ENCODE results near the gene GRIP2.

DNA sequence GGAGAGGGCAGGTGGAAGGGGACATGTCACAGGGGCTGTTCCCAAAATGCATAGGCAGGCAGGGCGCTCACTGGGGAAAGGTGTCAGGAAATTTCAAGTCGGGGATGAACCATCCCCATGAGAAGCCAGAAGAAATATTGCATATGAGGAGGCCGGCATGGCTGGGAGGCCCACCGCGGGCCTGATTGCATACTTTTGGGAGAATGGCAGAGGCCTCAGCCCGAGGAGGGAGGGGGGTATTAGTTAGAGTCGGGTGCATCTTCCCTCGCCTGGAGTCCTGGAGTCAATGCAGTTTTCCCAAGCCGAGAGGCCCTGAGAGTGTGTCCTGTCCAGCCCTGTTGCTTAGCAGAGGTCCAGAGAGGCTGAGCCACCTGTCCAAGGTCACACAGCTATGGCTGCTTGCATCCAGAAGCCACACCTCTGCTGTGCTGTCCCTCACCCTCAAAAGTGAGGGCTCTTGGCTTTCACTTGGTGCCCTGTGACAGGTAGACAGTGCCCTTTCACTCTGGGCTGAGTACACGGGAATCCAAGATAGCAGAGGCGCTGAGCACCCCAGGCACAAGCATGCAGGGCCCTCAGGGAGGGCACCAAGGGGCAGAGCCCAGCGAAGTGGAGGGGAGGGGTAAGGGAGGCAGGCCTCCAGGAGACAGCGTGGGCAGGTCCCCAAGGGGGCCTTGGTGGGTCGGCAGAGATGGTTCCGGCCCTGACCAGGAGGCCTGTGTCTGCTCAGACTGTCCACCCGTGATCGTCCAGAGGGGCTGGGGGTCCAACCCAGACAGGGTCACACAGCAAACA is 48.5 kb downstream of the GRIP2 start:
- TF ChIP-seq EZH2 (optimal IDR thresholded peaks at IDR 0.05; ENCODE audit: low read depth, low read length) = no peak
- TF ChIP-seq, protein P1, sequence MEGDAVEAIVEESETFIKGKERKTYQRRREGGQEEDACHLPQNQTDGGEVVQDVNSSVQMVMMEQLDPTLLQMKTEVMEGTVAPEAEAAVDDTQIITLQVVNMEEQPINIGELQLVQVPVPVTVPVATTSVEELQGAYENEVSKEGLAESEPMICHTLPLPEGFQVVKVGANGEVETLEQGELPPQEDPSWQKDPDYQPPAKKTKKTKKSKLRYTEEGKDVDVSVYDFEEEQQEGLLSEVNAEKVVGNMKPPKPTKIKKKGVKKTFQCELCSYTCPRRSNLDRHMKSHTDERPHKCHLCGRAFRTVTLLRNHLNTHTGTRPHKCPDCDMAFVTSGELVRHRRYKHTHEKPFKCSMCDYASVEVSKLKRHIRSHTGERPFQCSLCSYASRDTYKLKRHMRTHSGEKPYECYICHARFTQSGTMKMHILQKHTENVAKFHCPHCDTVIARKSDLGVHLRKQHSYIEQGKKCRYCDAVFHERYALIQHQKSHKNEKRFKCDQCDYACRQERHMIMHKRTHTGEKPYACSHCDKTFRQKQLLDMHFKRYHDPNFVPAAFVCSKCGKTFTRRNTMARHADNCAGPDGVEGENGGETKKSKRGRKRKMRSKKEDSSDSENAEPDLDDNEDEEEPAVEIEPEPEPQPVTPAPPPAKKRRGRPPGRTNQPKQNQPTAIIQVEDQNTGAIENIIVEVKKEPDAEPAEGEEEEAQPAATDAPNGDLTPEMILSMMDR (IDR thresholded peaks at IDR 0.05; ENCODE audit: low read length) = no peak
